HEK293T (cell line): ENCODE results near the gene CDPF1.

Source experiments
- ARNT ChIP-seq: fragments of 450-650 bp; IDR thresholded peaks from 2 replicates; pipeline ENCODE4 v1.6.1; 2017; ENCODE audit warnings: mild to moderate bottlenecking
- L3MBTL2 ChIP-seq: fragments of 450-650 bp; conservative IDR thresholded peaks from 2 replicates; pipeline ENCODE4 v1.6.1; 2016; ENCODE audit warnings: mild to moderate bottlenecking

GRCh38 chr22:46239261-46240048 lies 10.6 kb downstream of the CDPF1 start:
- TF ChIP-seq ARNT: no peak
- no peak for TF ChIP-seq L3MBTL2
